IPS-18a (cell line): ENCODE results near the gene ADGRG2.
"Not testable (repeated sequence)": the region's sequence is repeated elsewhere in the genome, so short reads cannot be mapped to it uniquely, and the experiment has no call there.

ENCODE experiments used
- H3K27ac ChIP-seq: one replicate; pipeline ENCODE4 v1.5.1; 2013; ENCODE audit warnings: low read length
- H3K27me3 ChIP-seq: one replicate; pipeline ENCODE4 v1.6.1; 2013; ENCODE audit warnings: mild to moderate bottlenecking, low read length; ENCODE audit not compliant: control insufficient read depth, insufficient read depth
- H3K36me3 ChIP-seq: one replicate; pipeline ENCODE4 v1.6.1; 2013; ENCODE audit warnings: low read depth, low read length; ENCODE audit not compliant: control insufficient read depth
- H3K4me1 ChIP-seq: one replicate; pipeline ENCODE4 v1.6.1; 2013; ENCODE audit warnings: low read depth, low read length; ENCODE audit not compliant: control insufficient read depth
- H3K4me3 ChIP-seq: one replicate; pipeline ENCODE4 v1.5.1; 2013; ENCODE audit warnings: low read length
- H3K9ac ChIP-seq: one replicate; pipeline ENCODE4 v1.6.1; 2013; ENCODE audit warnings: mild to moderate bottlenecking, low read length, moderate library complexity
- H3K9me3 ChIP-seq: one replicate; pipeline ENCODE4 v1.6.1; 2013; ENCODE audit warnings: low read depth, low read length; ENCODE audit not compliant: control insufficient read depth

Gene ADGRG2

GRCh38 chrX:19075754-19076153 is 46.5 kb downstream of the ADGRG2 start:
- Histone ChIP-seq H3K36me3 (no peaks in the 10 kb centered on the region), H3K9me3 (peaks cover 8% of the 10 kb centered on the region), H3K27me3 (no peaks in the 10 kb centered on the region), H3K4me3 (no peak overlapping the region), H3K4me1 (no peaks in the 10 kb centered on the region), H3K9ac (no peak overlapping the region), H3K27ac (no peak overlapping the region)

GRCh38 chrX:19072372-19072771 is 49.9 kb downstream of the ADGRG2 start:
- H3K9me3 ChIP-seq, result peaks cover 14% of the 10 kb centered on the region
- H3K27me3 ChIP-seq, result no peaks in the 10 kb centered on the region
- H3K4me1 ChIP-seq, result no peaks in the 10 kb centered on the region

GRCh38 chrX:19070555-19070994 is 51.7 kb downstream of the ADGRG2 start:
- H3K27ac ChIP-seq, result no peak overlapping the region
- H3K36me3 ChIP-seq, result no peaks in the 10 kb centered on the region
- peaks cover 11% of the 10 kb centered on the region for H3K9me3 ChIP-seq
- no peaks in the 10 kb centered on the region for H3K4me1 ChIP-seq
- no peak overlapping the region for H3K9ac ChIP-seq
- H3K4me3 ChIP-seq, result no peak overlapping the region
- no peaks in the 10 kb centered on the region for H3K27me3 ChIP-seq

More at GRCh38 chrX:19072372-19072771, 49.9 kb downstream of the ADGRG2 start:
- Histone ChIP-seq H3K27ac (no peak overlapping the region), H3K9ac (no peak overlapping the region), H3K36me3 (no peaks in the 10 kb centered on the region), H3K4me3 (no peak overlapping the region)

- not testable (repeated sequence) for H3K27ac ChIP-seq, H3K9ac ChIP-seq, H3K36me3 ChIP-seq, H3K27me3 ChIP-seq, H3K4me3 ChIP-seq, H3K4me1 ChIP-seq
- H3K9me3 ChIP-seq, result peaks cover 12% of the 10 kb centered on the region
Observed at GRCh38 chrX:19066987-19067386, 55.3 kb downstream of the ADGRG2 start.

- no peaks in the 10 kb centered on the region for H3K27me3 ChIP-seq
- peaks cover 17% of the 10 kb centered on the region for H3K9me3 ChIP-seq
- H3K9ac ChIP-seq, result no peak overlapping the region
- H3K27ac ChIP-seq, result no peak overlapping the region
- no peaks in the 10 kb centered on the region for H3K4me1 ChIP-seq
- no peak overlapping the region for H3K4me3 ChIP-seq
- no peaks in the 10 kb centered on the region for H3K36me3 ChIP-seq
Observed at GRCh38 chrX:19065535-19065934, 56.7 kb downstream of the ADGRG2 start.

- no peak overlapping the region for H3K27ac ChIP-seq
- no peak overlapping the region for H3K9ac ChIP-seq
- H3K9me3 ChIP-seq, result peaks cover 17% of the 10 kb centered on the region
- H3K4me1 ChIP-seq, result no peaks in the 10 kb centered on the region
- no peaks in the 10 kb centered on the region for H3K36me3 ChIP-seq
- no peak overlapping the region for H3K4me3 ChIP-seq
- H3K27me3 ChIP-seq, result no peaks in the 10 kb centered on the region
Observed at GRCh38 chrX:19064175-19064574, 58.1 kb downstream of the ADGRG2 start.

GRCh38 chrX:19063030-19063429 is 59.2 kb downstream of the ADGRG2 start:
- no peak overlapping the region for H3K27ac ChIP-seq
- no peak overlapping the region for H3K9ac ChIP-seq
- no peaks in the 10 kb centered on the region for H3K36me3 ChIP-seq
- peaks cover 14% of the 10 kb centered on the region for H3K9me3 ChIP-seq
- H3K4me1 ChIP-seq, result no peaks in the 10 kb centered on the region
- H3K27me3 ChIP-seq, result no peaks in the 10 kb centered on the region
- H3K4me3 ChIP-seq, result no peak overlapping the region

- Histone ChIP-seq H3K36me3 (no peaks in the 10 kb centered on the region), H3K9me3 (peaks cover 11% of the 10 kb centered on the region), H3K9ac (no peak overlapping the region), H3K27me3 (no peaks in the 10 kb centered on the region), H3K27ac (no peak overlapping the region), H3K4me3 (no peak overlapping the region), H3K4me1 (no peaks in the 10 kb centered on the region)
Observed at GRCh38 chrX:19059067-19059466, 63.2 kb downstream of the ADGRG2 start.

GRCh38 chrX:19057856-19058255 is 64.4 kb downstream of the ADGRG2 start:
- Histone ChIP-seq H3K36me3 (no peaks in the 10 kb centered on the region), H3K27me3 (no peaks in the 10 kb centered on the region), H3K4me1 (no peaks in the 10 kb centered on the region), H3K27ac (no peak overlapping the region), H3K9me3 (peaks cover 5% of the 10 kb centered on the region), H3K4me3 (no peak overlapping the region), H3K9ac (no peak overlapping the region)

GRCh38 chrX:19049110-19049509 is 73.2 kb downstream of the ADGRG2 start:
- no peaks in the 10 kb centered on the region for H3K4me1 ChIP-seq
- peaks cover 16% of the 10 kb centered on the region for H3K9me3 ChIP-seq
- H3K9ac ChIP-seq, result no peak overlapping the region
- no peaks in the 10 kb centered on the region for H3K27me3 ChIP-seq
- no peaks in the 10 kb centered on the region for H3K36me3 ChIP-seq
- no peak overlapping the region for H3K4me3 ChIP-seq
- no peak overlapping the region for H3K27ac ChIP-seq

- H3K9ac ChIP-seq, result no peak overlapping the region
- H3K27ac ChIP-seq, result no peak overlapping the region
- H3K27me3 ChIP-seq, result no peaks in the 10 kb centered on the region
- H3K36me3 ChIP-seq, result no peaks in the 10 kb centered on the region
- H3K4me1 ChIP-seq, result no peaks in the 10 kb centered on the region
- H3K4me3 ChIP-seq, result no peak overlapping the region
- peaks cover 20% of the 10 kb centered on the region for H3K9me3 ChIP-seq
Observed at GRCh38 chrX:19046343-19047215, 75.7 kb downstream of the ADGRG2 start.

- Histone ChIP-seq H3K9me3 (peaks cover 20% of the 10 kb centered on the region), H3K27ac (no peak overlapping the region), H3K4me1 (no peaks in the 10 kb centered on the region), H3K36me3 (no peaks in the 10 kb centered on the region), H3K4me3 (no peak overlapping the region), H3K9ac (no peak overlapping the region), H3K27me3 (no peaks in the 10 kb centered on the region)
Observed at GRCh38 chrX:19040373-19040772, 81.9 kb downstream of the ADGRG2 start.
